SK-N-SH (cell line): ENCODE results near the gene FRAS1. TPM values are rescaled to one million over a fixed set of nuclear protein-coding genes. Genes with fewer than 3 reads are reported as not detected.

Source experiments
- CTCF ChIA-PET: fragments of 300-600, 350-600 bp; formaldehyde crosslinking; extraction: SDS; loops from one replicate; lab custom pipeline; 2021; lab: Yijun Ruan, JAX
- POLR2A ChIA-PET: fragments of 350-600 bp; sonication (Branson Sonifier 250); formaldehyde crosslinking; extraction: SDS; loops from one replicate; lab custom pipeline; 2020; ENCODE audit warnings: antibody characterized with exemption, inconsistent platforms; lab: Yijun Ruan, JAX
- DNase-seq: peaks from one replicate; pipeline ENCODE4 v3.0.0; 2012
- H2AFZ ChIP-seq: fragments of 200-600 bp; sonication (generic); 2 replicates; pipeline ENCODE4 v1.8.1; 2016; ENCODE audit warnings: antibody characterized with exemption, mild to moderate bottlenecking, low read depth
- H3F3A ChIP-seq: fragments of 200-600 bp; sonication (generic); replicated peaks from 2 replicates; pipeline ENCODE3; 2016; ENCODE audit warnings: antibody characterized with exemption, mild to moderate bottlenecking; ENCODE audit not compliant: insufficient read depth
- H3K27ac ChIP-seq, 2 experiments: fragments of 200-500 bp in 1 of 2; fragments of 200-600 bp in 1 of 2; sonication (Bioruptor generic) in 1 of 2; sonication (generic), shearing (Covaris generic) in 1 of 2; 2 replicates each; pipeline versions ENCODE4 v1.5.1 to v1.6.1; 2014 to 2016; ENCODE audit warnings: low read depth in 2 of 2, inconsistent platforms in 1 of 2, low read length in 1 of 2, mild to moderate bottlenecking in 1 of 2, mixed read lengths in 1 of 2
- H3K27me3 ChIP-seq: fragments of 200-600 bp; sonication (generic), shearing (Covaris generic); 2 replicates; pipeline ENCODE4 v1.6.1; 2016; ENCODE audit warnings: mixed run types; ENCODE audit not compliant: insufficient read depth
- H3K36me3 ChIP-seq, 2 experiments: fragments of 200-500 bp in 1 of 2; fragments of 200-600 bp in 1 of 2; sonication (Bioruptor generic) in 1 of 2; sonication (generic) in 1 of 2; replicated peaks in 1 of 2; 2 replicates each; pipeline versions ENCODE3 to v1.5.1; 2014 to 2016; ENCODE audit warnings: low read length in 1 of 2, mild to moderate bottlenecking in 1 of 2; ENCODE audit not compliant: insufficient read depth in 2 of 2, control insufficient read depth in 1 of 2
- H3K4me1 ChIP-seq, 2 experiments: fragments of 200-500 bp in 1 of 2; fragments of 200-600 bp in 1 of 2; sonication (Bioruptor generic) in 1 of 2; sonication (generic), shearing (Covaris generic) in 1 of 2; 2 replicates each; pipeline versions ENCODE4 v1.5.1 to v1.6.1; 2014 to 2016; ENCODE audit warnings: low read depth in 1 of 2, low read length in 1 of 2, mixed run types in 1 of 2; ENCODE audit not compliant: insufficient read depth in 2 of 2, control insufficient read depth in 1 of 2
- H3K4me2 ChIP-seq: fragments of 200-600 bp; sonication (generic), shearing (Covaris generic); 2 replicates; pipeline ENCODE4 v1.6.1; 2017; ENCODE audit warnings: mixed run types
- H3K4me3 ChIP-seq, 2 experiments: fragments of 200-500 bp in 1 of 2; fragments of 200-600 bp in 1 of 2; sonication (Bioruptor generic) in 1 of 2; sonication (generic), shearing (Covaris generic) in 1 of 2; 2 replicates each; pipeline versions ENCODE4 v1.5.1 to v1.8.1; 2014 to 2016; ENCODE audit warnings: low read depth in 2 of 2, inconsistent platforms in 1 of 2, low read length in 1 of 2, mild to moderate bottlenecking in 1 of 2, mixed read lengths in 1 of 2, moderate library complexity in 1 of 2
- H3K79me2 ChIP-seq: fragments of 200-600 bp; sonication (generic); 2 replicates; pipeline ENCODE4 v1.8.1; 2017; ENCODE audit warnings: mild to moderate bottlenecking; ENCODE audit not compliant: insufficient read depth
- H3K9ac ChIP-seq: fragments of 200-600 bp; sonication (generic); 2 replicates; pipeline ENCODE4 v1.6.1; 2017; ENCODE audit warnings: mixed run types
- H3K9me2 ChIP-seq: fragments of 200-600 bp; sonication (generic); 2 replicates; pipeline ENCODE4 v1.6.1; 2017; ENCODE audit warnings: mixed run types
- H3K9me3 ChIP-seq: fragments of 200-600 bp; sonication (generic); 2 replicates; pipeline ENCODE4 v1.6.1; 2017; ENCODE audit warnings: mixed run types, mild to moderate bottlenecking, moderate library complexity
- H4K20me1 ChIP-seq: fragments of 200-600 bp; sonication (generic); 2 replicates; pipeline ENCODE4 v1.6.1; 2017; ENCODE audit warnings: mild to moderate bottlenecking, mixed run types; ENCODE audit not compliant: insufficient read depth
- EP300 ChIP-seq, 2 experiments: IDR thresholded peaks; 2 replicates each; pipeline versions ENCODE4 v1.4.0 to v1.6.1; 2012; ENCODE audit warnings: borderline replicate concordance in 1 of 2, low read depth in 1 of 2, low read length in 1 of 2
- FOXM1 ChIP-seq: IDR thresholded peaks from 2 replicates; pipeline ENCODE4 v1.4.0; 2012; ENCODE audit warnings: low read depth, mild to moderate bottlenecking
- MEF2A ChIP-seq: IDR thresholded peaks from 2 replicates; pipeline ENCODE4 v1.4.0; 2012; ENCODE audit warnings: low read depth, borderline replicate concordance
- MXI1 ChIP-seq: IDR thresholded peaks from 2 replicates; pipeline ENCODE4 v1.6.1; 2012; ENCODE audit warnings: mild to moderate bottlenecking, low read depth, low read length, improper control_type of control experiment
- POLR2AphosphoS5 ChIP-seq: IDR thresholded peaks from 2 replicates; pipeline ENCODE4 v1.6.1; 2012; ENCODE audit warnings: low read depth, low read length
- RCOR1 ChIP-seq: fragments of 150-350 bp; IDR thresholded peaks from 2 replicates; pipeline ENCODE4 v1.6.1; 2017; ENCODE audit warnings: antibody characterized with exemption, low read length
- RXRA ChIP-seq: IDR thresholded peaks from 2 replicates; pipeline ENCODE4 v1.4.0; 2012; ENCODE audit warnings: low read depth, mild to moderate bottlenecking, borderline replicate concordance
- TAF1 ChIP-seq: IDR thresholded peaks from 2 replicates; pipeline ENCODE4 v1.6.1; 2012; ENCODE audit warnings: low read depth, mild to moderate bottlenecking, low read length, moderate library complexity, borderline replicate concordance
- TEAD4 ChIP-seq: IDR thresholded peaks from 2 replicates; pipeline ENCODE4 v1.4.0; 2012; ENCODE audit warnings: mild to moderate bottlenecking, borderline replicate concordance; ENCODE audit not compliant: insufficient read depth
- YY1 ChIP-seq: IDR thresholded peaks from 2 replicates; pipeline ENCODE4 v1.4.0; 2012; ENCODE audit warnings: low read depth, mild to moderate bottlenecking
- WGBS: methylation state at CpG from one replicate; pipeline ENCODE4 v1.1.6; 2017; ENCODE audit warnings: low lambda C conversion rate; 5-methylcytosine and 5-hydroxymethylcytosine counted together
- polyA plus RNA-seq, 3 experiments: library from polyadenylated mRNA; depleted of rRNA; stranded (reverse); fragments of >200 nt; gene quantifications; 2 replicates each; pipeline ENCODE4 v1.2.3, GENCODE V29; 2012
- TF ChIP-seq, protein P1 (sequence below): fragments of 200-600 bp; sonication (generic); IDR thresholded peaks from 2 replicates; pipeline ENCODE4 v1.6.1; 2017; ENCODE audit warnings: antibody characterized with exemption, mild to moderate bottlenecking, moderate library complexity
- TF ChIP-seq, protein P2 (sequence below): fragments of 150-350 bp; IDR thresholded peaks from 2 replicates; pipeline ENCODE4 v1.6.1; 2016; ENCODE audit warnings: mild to moderate bottlenecking, low read depth, low read length
- TF ChIP-seq, protein P3 (sequence below): IDR thresholded peaks from 2 replicates; pipeline ENCODE4 v1.4.0; 2012; ENCODE audit warnings: low read depth
- TF ChIP-seq, protein P4 (sequence below): IDR thresholded peaks from 2 replicates; pipeline ENCODE4 v1.4.0; 2012; ENCODE audit warnings: low read depth, borderline replicate concordance
- TF ChIP-seq, protein P5 (sequence below): IDR thresholded peaks from 2 replicates; pipeline ENCODE4; 2012

Gene FRAS1
- polyA plus RNA-seq, 1 of the 3 experiments (the other 2 are of a cell fraction) = 8.3 TPM

DNA sequence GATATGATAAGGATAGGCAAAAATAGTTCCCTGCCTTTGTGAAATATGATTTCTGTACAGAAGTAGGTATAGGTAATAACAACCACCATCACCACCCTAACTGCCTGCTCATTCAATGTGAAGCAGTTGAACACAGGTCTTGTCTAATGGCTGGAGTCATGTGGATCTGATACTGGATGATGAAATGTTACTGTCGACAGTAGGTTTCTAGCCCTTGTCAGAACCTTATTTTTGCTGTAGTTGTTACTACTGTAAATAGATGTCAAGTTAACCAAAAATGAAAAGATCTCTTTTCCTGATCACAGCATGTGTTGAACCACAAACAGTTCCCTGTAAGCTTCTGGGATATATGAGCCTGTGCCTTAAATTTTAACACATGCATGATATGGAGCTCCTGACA lies 142.9 kb downstream of the FRAS1 start:
- no peaks in the 10 kb centered on the region for H3K27me3 ChIP-seq
- 67% methylated on average over 1 of the region's 1 CpG for WGBS
- no peak overlapping the region for H2AFZ ChIP-seq
- H3K79me2 ChIP-seq = no peaks in the 10 kb centered on the region; the same call in 1 of the 2 replicates
- ChIA-PET POLR2A (no interaction called here), CTCF (interaction anchor here (0.8 kb wide), 1 partner anchor 23 kb away, joined by 3 read pairs; no protein-coding TSS in a partner anchor)
- no peak overlapping the region for H3K4me3 ChIP-seq
- no peak overlapping the region for H3K9ac ChIP-seq
- H3K4me2 ChIP-seq = no peak overlapping the region
- no peaks in the 10 kb centered on the region for H3K9me3 ChIP-seq
- H3K9me2 ChIP-seq = no peaks in the 10 kb centered on the region
- no peak for DNase-seq
- H4K20me1 ChIP-seq = no peaks in the 10 kb centered on the region
- no peaks in the 10 kb centered on the region; a peak in 1 of 4 replicates for H3K4me1 ChIP-seq
- no peak overlapping the region for H3K27ac ChIP-seq
- no peaks in the 10 kb centered on the region for H3F3A ChIP-seq
- TF ChIP-seq, protein P1, sequence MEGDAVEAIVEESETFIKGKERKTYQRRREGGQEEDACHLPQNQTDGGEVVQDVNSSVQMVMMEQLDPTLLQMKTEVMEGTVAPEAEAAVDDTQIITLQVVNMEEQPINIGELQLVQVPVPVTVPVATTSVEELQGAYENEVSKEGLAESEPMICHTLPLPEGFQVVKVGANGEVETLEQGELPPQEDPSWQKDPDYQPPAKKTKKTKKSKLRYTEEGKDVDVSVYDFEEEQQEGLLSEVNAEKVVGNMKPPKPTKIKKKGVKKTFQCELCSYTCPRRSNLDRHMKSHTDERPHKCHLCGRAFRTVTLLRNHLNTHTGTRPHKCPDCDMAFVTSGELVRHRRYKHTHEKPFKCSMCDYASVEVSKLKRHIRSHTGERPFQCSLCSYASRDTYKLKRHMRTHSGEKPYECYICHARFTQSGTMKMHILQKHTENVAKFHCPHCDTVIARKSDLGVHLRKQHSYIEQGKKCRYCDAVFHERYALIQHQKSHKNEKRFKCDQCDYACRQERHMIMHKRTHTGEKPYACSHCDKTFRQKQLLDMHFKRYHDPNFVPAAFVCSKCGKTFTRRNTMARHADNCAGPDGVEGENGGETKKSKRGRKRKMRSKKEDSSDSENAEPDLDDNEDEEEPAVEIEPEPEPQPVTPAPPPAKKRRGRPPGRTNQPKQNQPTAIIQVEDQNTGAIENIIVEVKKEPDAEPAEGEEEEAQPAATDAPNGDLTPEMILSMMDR = no peak
- TF ChIP-seq YY1 (no peak), FOXM1 (no peak), TEAD4 (no peak), RXRA (no peak)
- TF ChIP-seq, protein P2, sequence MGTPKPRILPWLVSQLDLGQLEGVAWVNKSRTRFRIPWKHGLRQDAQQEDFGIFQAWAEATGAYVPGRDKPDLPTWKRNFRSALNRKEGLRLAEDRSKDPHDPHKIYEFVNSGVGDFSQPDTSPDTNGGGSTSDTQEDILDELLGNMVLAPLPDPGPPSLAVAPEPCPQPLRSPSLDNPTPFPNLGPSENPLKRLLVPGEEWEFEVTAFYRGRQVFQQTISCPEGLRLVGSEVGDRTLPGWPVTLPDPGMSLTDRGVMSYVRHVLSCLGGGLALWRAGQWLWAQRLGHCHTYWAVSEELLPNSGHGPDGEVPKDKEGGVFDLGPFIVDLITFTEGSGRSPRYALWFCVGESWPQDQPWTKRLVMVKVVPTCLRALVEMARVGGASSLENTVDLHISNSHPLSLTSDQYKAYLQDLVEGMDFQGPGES = no peak
- TF ChIP-seq, protein P3, sequence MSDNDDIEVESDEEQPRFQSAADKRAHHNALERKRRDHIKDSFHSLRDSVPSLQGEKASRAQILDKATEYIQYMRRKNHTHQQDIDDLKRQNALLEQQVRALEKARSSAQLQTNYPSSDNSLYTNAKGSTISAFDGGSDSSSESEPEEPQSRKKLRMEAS = no peak
- H3K36me3 ChIP-seq = no peaks in the 10 kb centered on the region

DNA sequence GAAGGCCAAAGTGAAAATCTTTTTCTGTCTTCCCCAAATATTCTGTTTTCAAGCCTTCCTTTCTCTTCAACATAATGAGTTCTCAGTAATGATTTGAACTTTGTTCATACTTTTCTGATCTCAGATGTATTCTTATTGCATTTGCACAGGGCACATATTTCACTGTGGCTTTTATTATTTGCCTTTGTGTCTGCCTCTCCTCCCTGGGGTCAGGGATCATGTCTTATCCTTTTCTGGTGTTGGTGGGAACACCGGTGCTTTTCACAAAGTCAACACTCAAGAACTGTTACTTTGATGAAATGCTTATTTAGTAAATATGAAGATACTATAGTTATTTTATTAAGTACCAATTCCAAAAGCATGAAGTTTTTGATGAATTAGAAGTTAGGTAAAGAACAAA lies 143.8 kb downstream of the FRAS1 start:
- no peak for DNase-seq
- Histone ChIP-seq H3K79me2 (no peaks in the 10 kb centered on the region; the same call in 1 of the 2 replicates), H3K4me2 (no peak overlapping the region), H3K27me3 (no peaks in the 10 kb centered on the region), H3K27ac (no peak overlapping the region), H4K20me1 (no peaks in the 10 kb centered on the region), H3K4me1 (peaks cover 0 to 3% of the 10 kb centered on the region in 2 experiments; a peak in 2 of 4 replicates), H3K9ac (no peak overlapping the region), H3F3A (no peaks in the 10 kb centered on the region), H3K36me3 (no peaks in the 10 kb centered on the region), H3K9me2 (no peaks in the 10 kb centered on the region), H2AFZ (no peak overlapping the region), H3K4me3 (no peak overlapping the region), H3K9me3 (no peaks in the 10 kb centered on the region)
- ChIA-PET POLR2A (no interaction called here), CTCF (no interaction called here)
- TF ChIP-seq, protein P4, sequence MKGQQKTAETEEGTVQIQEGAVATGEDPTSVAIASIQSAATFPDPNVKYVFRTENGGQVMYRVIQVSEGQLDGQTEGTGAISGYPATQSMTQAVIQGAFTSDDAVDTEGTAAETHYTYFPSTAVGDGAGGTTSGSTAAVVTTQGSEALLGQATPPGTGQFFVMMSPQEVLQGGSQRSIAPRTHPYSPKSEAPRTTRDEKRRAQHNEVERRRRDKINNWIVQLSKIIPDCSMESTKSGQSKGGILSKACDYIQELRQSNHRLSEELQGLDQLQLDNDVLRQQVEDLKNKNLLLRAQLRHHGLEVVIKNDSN = no peak
- TF ChIP-seq MEF2A = no peak
- TF ChIP-seq, protein P5, sequence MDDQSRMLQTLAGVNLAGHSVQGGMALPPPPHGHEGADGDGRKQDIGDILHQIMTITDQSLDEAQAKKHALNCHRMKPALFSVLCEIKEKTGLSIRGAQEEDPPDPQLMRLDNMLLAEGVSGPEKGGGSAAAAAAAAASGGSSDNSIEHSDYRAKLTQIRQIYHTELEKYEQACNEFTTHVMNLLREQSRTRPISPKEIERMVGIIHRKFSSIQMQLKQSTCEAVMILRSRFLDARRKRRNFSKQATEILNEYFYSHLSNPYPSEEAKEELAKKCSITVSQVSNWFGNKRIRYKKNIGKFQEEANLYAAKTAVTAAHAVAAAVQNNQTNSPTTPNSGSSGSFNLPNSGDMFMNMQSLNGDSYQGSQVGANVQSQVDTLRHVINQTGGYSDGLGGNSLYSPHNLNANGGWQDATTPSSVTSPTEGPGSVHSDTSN = no peak
- TF ChIP-seq RCOR1 = no peak
- no peak for TF ChIP-seq POLR2AphosphoS5
- no peak for TF ChIP-seq EP300 (IDR thresholded peaks at IDR 0.05; ENCODE audit: borderline replicate concordance in 1 of 2, low read depth in 1 of 2, low read length in 1 of 2)
- TF ChIP-seq TAF1 = no peak
- TF ChIP-seq MXI1 = no peak
- WGBS = 91% methylated on average over 1 of the region's 1 CpG
